ENCODE data around the gene SPINK5.

DNA sequence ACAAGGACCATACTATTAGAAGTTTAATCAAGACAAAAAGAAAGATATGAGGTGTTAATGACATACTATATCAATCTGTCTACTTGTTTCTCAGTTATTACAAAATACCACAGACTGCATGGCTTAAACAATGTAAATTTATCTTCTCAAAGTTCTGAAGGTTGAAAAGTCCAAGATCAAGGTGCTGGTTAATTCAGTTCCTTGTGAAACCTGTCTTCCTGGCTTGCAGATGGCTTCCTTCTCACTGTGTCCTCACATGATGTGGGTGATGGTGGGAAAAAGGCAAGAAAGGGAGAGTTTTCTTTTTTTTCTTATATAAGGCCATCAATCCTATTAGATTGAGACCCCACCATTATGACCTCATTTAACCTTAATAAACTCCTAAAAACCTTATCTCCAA is 89.0 kb downstream of the SPINK5 start:
- TF ChIP-seq, protein P1, sequence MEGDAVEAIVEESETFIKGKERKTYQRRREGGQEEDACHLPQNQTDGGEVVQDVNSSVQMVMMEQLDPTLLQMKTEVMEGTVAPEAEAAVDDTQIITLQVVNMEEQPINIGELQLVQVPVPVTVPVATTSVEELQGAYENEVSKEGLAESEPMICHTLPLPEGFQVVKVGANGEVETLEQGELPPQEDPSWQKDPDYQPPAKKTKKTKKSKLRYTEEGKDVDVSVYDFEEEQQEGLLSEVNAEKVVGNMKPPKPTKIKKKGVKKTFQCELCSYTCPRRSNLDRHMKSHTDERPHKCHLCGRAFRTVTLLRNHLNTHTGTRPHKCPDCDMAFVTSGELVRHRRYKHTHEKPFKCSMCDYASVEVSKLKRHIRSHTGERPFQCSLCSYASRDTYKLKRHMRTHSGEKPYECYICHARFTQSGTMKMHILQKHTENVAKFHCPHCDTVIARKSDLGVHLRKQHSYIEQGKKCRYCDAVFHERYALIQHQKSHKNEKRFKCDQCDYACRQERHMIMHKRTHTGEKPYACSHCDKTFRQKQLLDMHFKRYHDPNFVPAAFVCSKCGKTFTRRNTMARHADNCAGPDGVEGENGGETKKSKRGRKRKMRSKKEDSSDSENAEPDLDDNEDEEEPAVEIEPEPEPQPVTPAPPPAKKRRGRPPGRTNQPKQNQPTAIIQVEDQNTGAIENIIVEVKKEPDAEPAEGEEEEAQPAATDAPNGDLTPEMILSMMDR (IDR thresholded peaks at IDR 0.05): no peak
- no peak for TF ChIP-seq POLR2A (IDR thresholded peaks at IDR 0.05)

Data from tibial nerve (tissue), 3 donors.